IMR-90 (cell line): ENCODE data around the gene BLOC1S5. TPM values are rescaled to one million over a fixed set of nuclear protein-coding genes. Genes with fewer than 3 reads are reported as not detected.

Source experiments
- ATAC-seq: fragments of 200-7000 bp; cut with Tn5 transposase; 2 replicates; pipeline ENCODE4 v1.9.1; 2020; ENCODE audit warnings: low read depth, mild to moderate bottlenecking, moderate library complexity
- BruUV-seq: library from RNA; stranded (reverse); fragments of 400-500 nt; replicated peaks from 2 replicates; lab custom pipeline; 2021; lab: Mats Ljungman, UMichigan
- CTCF ChIA-PET: fragments of 300-600 bp; formaldehyde crosslinking; extraction: SDS; loops from one replicate; lab custom pipeline; 2021; ENCODE audit warnings: antibody characterized with exemption; lab: Yijun Ruan, JAX
- POLR2A ChIA-PET: fragments of 300-600 bp; sonication (Branson Sonifier 250); formaldehyde crosslinking; loops from one replicate; lab custom pipeline; 2022; ENCODE audit warnings: antibody characterized with exemption; ENCODE audit not compliant: unreplicated experiment; lab: Charles Lee
- DNase-seq: peaks from one replicate; pipeline ENCODE4 v3.0.0; 2013
- H2AFZ ChIP-seq: replicated peaks from 2 replicates; pipeline ENCODE3; 2013; ENCODE audit warnings: low read length, mild to moderate bottlenecking; ENCODE audit not compliant: poor library complexity
- H2AK5ac ChIP-seq: 2 replicates; pipeline ENCODE4 v1.6.1; 2013; ENCODE audit warnings: low read depth, low read length, inconsistent platforms
- H2AK9ac ChIP-seq: replicated peaks from 2 replicates; pipeline ENCODE3; 2013; ENCODE audit warnings: mild to moderate bottlenecking, low read depth, low read length, moderate library complexity; ENCODE audit not compliant: poor library complexity
- H2BK120ac ChIP-seq: 2 replicates; pipeline ENCODE4 v1.6.1; 2013; ENCODE audit warnings: low read depth, low read length, inconsistent platforms
- H2BK15ac ChIP-seq: 3 replicates; pipeline ENCODE4 v1.6.1; 2013; ENCODE audit warnings: low read depth, low read length, inconsistent platforms
- H2BK20ac ChIP-seq: 2 replicates; pipeline ENCODE4 v1.6.1; 2013; ENCODE audit warnings: low read depth, mild to moderate bottlenecking, inconsistent platforms, low read length, moderate library complexity
- H2BK5ac ChIP-seq: 2 replicates; pipeline ENCODE4 v1.6.1; 2013; ENCODE audit warnings: mild to moderate bottlenecking, low read depth, low read length, inconsistent platforms; ENCODE audit not compliant: poor library complexity, severe bottlenecking
- H3K14ac ChIP-seq: replicated peaks from 2 replicates; pipeline ENCODE4 v1.6.1; 2013; ENCODE audit warnings: low read depth, low read length, inconsistent platforms
- H3K18ac ChIP-seq: 2 replicates; pipeline ENCODE4 v1.6.1; 2013; ENCODE audit warnings: low read depth, low read length, control low read depth
- H3K23ac ChIP-seq: 2 replicates; pipeline ENCODE4 v1.6.1; 2013; ENCODE audit warnings: low read depth, low read length, inconsistent platforms
- H3K27ac ChIP-seq: 2 replicates; pipeline ENCODE4 v1.5.1; 2013; ENCODE audit warnings: mild to moderate bottlenecking, control low read depth, low read length; ENCODE audit not compliant: insufficient read depth
- H3K27me3 ChIP-seq: 2 replicates; pipeline ENCODE4 v1.6.1; 2013; ENCODE audit warnings: low read length; ENCODE audit not compliant: control insufficient read depth, insufficient read depth
- H3K36me3 ChIP-seq: 2 replicates; pipeline ENCODE4 v1.6.1; 2013; ENCODE audit warnings: low read length, mixed read lengths; ENCODE audit not compliant: control insufficient read depth, insufficient read depth
- H3K4ac ChIP-seq: 2 replicates; pipeline ENCODE4 v1.6.1; 2013; ENCODE audit warnings: low read depth, low read length, inconsistent platforms
- H3K4me1 ChIP-seq: 2 replicates; pipeline ENCODE4 v1.6.1; 2013; ENCODE audit warnings: low read length, mixed read lengths; ENCODE audit not compliant: control insufficient read depth, insufficient read depth
- H3K4me2 ChIP-seq: 2 replicates; pipeline ENCODE4 v1.6.1; 2013; ENCODE audit warnings: low read depth, mild to moderate bottlenecking, control low read depth, low read length, moderate library complexity
- H3K4me3 ChIP-seq: 2 replicates; pipeline ENCODE4 v1.5.1; 2013; ENCODE audit warnings: low read depth, mild to moderate bottlenecking, control low read depth, low read length, moderate library complexity; ENCODE audit not compliant: insufficient read depth
- H3K56ac ChIP-seq: 2 replicates; pipeline ENCODE4 v1.6.1; 2013; ENCODE audit warnings: low read length, inconsistent platforms; ENCODE audit not compliant: insufficient read depth; ENCODE audit errors: extremely low read depth
- H3K79me1 ChIP-seq, 2 experiments: 2 replicates each; pipeline ENCODE4 v1.6.1; 2013; ENCODE audit warnings: low read length in 2 of 2, inconsistent platforms in 1 of 2, low read depth in 1 of 2
- H3K9ac ChIP-seq: 2 replicates; pipeline ENCODE4 v1.6.1; 2013; ENCODE audit warnings: low read depth, low read length, control low read depth
- H3K9me1 ChIP-seq: 2 replicates; pipeline ENCODE4 v1.6.1; 2013; ENCODE audit warnings: low read length, inconsistent platforms; ENCODE audit not compliant: insufficient read depth
- H3K9me3 ChIP-seq: 2 replicates; pipeline ENCODE4 v1.6.1; 2013; ENCODE audit warnings: low read length; ENCODE audit not compliant: control insufficient read depth, insufficient read depth
- H4K20me1 ChIP-seq: 2 replicates; pipeline ENCODE4 v1.6.1; 2013; ENCODE audit warnings: low read length, inconsistent platforms; ENCODE audit not compliant: insufficient read depth
- H4K5ac ChIP-seq: 2 replicates; pipeline ENCODE4 v1.6.1; 2013; ENCODE audit warnings: mild to moderate bottlenecking, low read depth, low read length, control low read depth
- H4K8ac ChIP-seq, 2 experiments: 2 replicates each; pipeline ENCODE4 v1.6.1; 2013; ENCODE audit warnings: low read depth in 2 of 2, low read length in 2 of 2, control low read depth in 1 of 2, inconsistent platforms in 1 of 2
- H4K91ac ChIP-seq: 2 replicates; pipeline ENCODE4 v1.6.1; 2013; ENCODE audit warnings: low read depth, low read length, inconsistent platforms; ENCODE audit not compliant: insufficient read depth
- BHLHE40 ChIP-seq: fragments of 150-350 bp; IDR thresholded peaks from 2 replicates; pipeline ENCODE4 v1.6.1; 2016; ENCODE audit warnings: mild to moderate bottlenecking, low read depth, low read length
- CHD1 ChIP-seq: IDR thresholded peaks from 2 replicates; pipeline ENCODE4 v1.6.1; 2012; ENCODE audit warnings: low read depth, low read length, improper control_type of control experiment
- CTCF ChIP-seq: conservative IDR thresholded peaks from 2 replicates; pipeline ENCODE4 v1.5.1; 2012; ENCODE audit warnings: mild to moderate bottlenecking, low read depth, low read length, improper control_type of control experiment
- FOS ChIP-seq: fragments of 150-350 bp; IDR thresholded peaks from 2 replicates; pipeline ENCODE4 v1.6.1; 2016; ENCODE audit warnings: low read depth, low read length
- MAZ ChIP-seq: IDR thresholded peaks from 2 replicates; pipeline ENCODE4 v1.6.1; 2012; ENCODE audit warnings: low read depth, mild to moderate bottlenecking, low read length, improper control_type of control experiment, moderate library complexity, borderline replicate concordance
- MXI1 ChIP-seq: IDR thresholded peaks from 2 replicates; pipeline ENCODE4 v1.6.1; 2012; ENCODE audit warnings: low read depth, mild to moderate bottlenecking, low read length, moderate library complexity, borderline replicate concordance
- NFE2L2 ChIP-seq: fragments of 150-350 bp; IDR thresholded peaks from 2 replicates; pipeline ENCODE4 v1.6.1; 2016; ENCODE audit warnings: low read depth, mild to moderate bottlenecking, low read length
- RCOR1 ChIP-seq: IDR thresholded peaks from 2 replicates; pipeline ENCODE4 v1.6.1; 2012; ENCODE audit warnings: mild to moderate bottlenecking, low read length, improper control_type of control experiment; ENCODE audit not compliant: insufficient replicate concordance
- RFX5 ChIP-seq: IDR thresholded peaks from 2 replicates; pipeline ENCODE4 v1.8.0; 2012; ENCODE audit warnings: low read depth, mild to moderate bottlenecking, low read length, moderate library complexity
- SMC3 ChIP-seq: fragments of 150-350 bp; IDR thresholded peaks from 2 replicates; pipeline ENCODE4 v1.6.1; 2016; ENCODE audit warnings: low read depth, mild to moderate bottlenecking, antibody characterized with exemption, low read length, moderate library complexity
- WGBS, 2 experiments: methylation state at CpG; one replicate each; pipeline versions ENCODE4 v1.1.5 to v1.1.7; 2013; ENCODE audit warnings: missing lambda C conversion rate in 2 of 2; ENCODE audit not compliant: insufficient read length in 1 of 2; ENCODE audit errors: extremely low coverage in 2 of 2; 5-methylcytosine and 5-hydroxymethylcytosine counted together
- dilution Hi-C: fragments of 300-500 bp; cut with HindIII; formaldehyde crosslinking; loops from one replicate; pipeline ENCODE4 v1.14.3; 2018; ENCODE audit warnings: low sequenced_read_pairs; ENCODE audit not compliant: unreplicated experiment
- in situ Hi-C: fragments of 300-500 bp; cut with MboI; formaldehyde crosslinking; loops from 3 replicates; pipeline ENCODE4 v1.14.3; 2019; ENCODE audit warnings: low sequenced_read_pairs, inconsistent platforms, mixed read lengths
- intact Hi-C: fragments of 100-400 bp; cut with micrococcal nuclease; formaldehyde crosslinking; loops from 2 replicates; pipeline ENCODE4 v1.10.0; 2022
- polyA plus RNA-seq, 3 experiments: library from polyadenylated mRNA; depleted of rRNA; stranded (reverse); fragments of >200 nt; gene quantifications; 2 replicates each; pipeline ENCODE4 v1.2.3, GENCODE V29; 2012; ENCODE audit warnings: low replicate concordance in 1 of 3
- total RNA-seq: library from RNA; depleted of rRNA; stranded (reverse); fragments of >200 nt; gene quantifications from 2 replicates; pipeline ENCODE4 v1.2.3, GENCODE V29; 2012
- TF ChIP-seq, protein P1 (sequence below): fragments of 150-350 bp; IDR thresholded peaks from 2 replicates; pipeline ENCODE4 v1.6.1; 2017; ENCODE audit warnings: mild to moderate bottlenecking, antibody characterized with exemption, low read length, low read depth

The BLOC1S5 gene
- total and polyA plus RNA-seq, 2 of the 4 experiments (the other 2 are of a cell fraction): 4.8 to 17.2 TPM

DNA sequence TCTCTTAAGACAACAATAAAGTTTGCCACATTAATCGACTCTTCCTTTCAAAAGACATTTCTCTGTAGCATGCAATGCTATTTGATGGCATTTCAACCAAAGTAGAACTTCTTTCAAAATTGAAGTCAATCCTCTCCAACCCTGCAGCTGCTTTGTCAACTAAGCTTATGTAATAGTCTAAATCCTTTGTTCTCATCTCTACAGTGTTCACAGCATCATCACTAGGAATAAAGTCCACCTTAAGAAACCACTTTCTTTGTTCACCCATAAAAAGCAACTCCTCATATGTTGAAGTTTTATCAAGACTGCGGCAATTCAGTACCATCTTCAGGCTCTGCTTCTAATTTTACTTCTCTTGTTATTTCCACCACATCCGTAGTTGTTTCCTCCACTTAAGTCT, 11.5 kb upstream of the BLOC1S5 start:
- Histone ChIP-seq H3K23ac (no peak overlapping the region), H3K18ac (no peak overlapping the region), H4K5ac (no peak overlapping the region), H2BK15ac (no peak overlapping the region), H3K14ac (no peak overlapping the region), H2BK120ac (no peak overlapping the region), H4K20me1 (no peaks in the 10 kb centered on the region), H2BK20ac (no peak overlapping the region), H3K4me3 (no peak overlapping the region), H2AK9ac (no peak overlapping the region), H3K27me3 (no peaks in the 10 kb centered on the region), H2BK5ac (no peak overlapping the region), H3K27ac (no peak overlapping the region), H2AFZ (no peak overlapping the region), H4K91ac (no peak overlapping the region), H3K4me1 (peaks cover 4% of the 10 kb centered on the region), H3K4ac (no peak overlapping the region), H4K8ac (no peak overlapping the region), H3K79me1 (peaks cover 11 to 18% of the 10 kb centered on the region in 2 experiments; a peak in 3 of 4 replicates), H3K9me1 (no peaks in the 10 kb centered on the region), H3K9me3 (no peaks in the 10 kb centered on the region), H3K4me2 (no peak overlapping the region), H3K36me3 (no peaks in the 10 kb centered on the region), H3K9ac (no peak overlapping the region), H2AK5ac (no peak overlapping the region), H3K56ac (no peak overlapping the region)
- POLR2A ChIA-PET: no interaction called here
- DNase-seq (no peak), ATAC-seq (no peak)
- CTCF ChIA-PET: no interaction called here
- dilution Hi-C loops (no loop called here), intact Hi-C loops (no loop called here), in situ Hi-C loops (no loop called here)
- no TSS peak for BruUV-seq
- TF ChIP-seq CTCF (no peak), NFE2L2 (no peak), BHLHE40 (no peak), MAZ (no peak), RCOR1 (no peak), RFX5 (no peak), CHD1 (no peak), FOS (no peak), SMC3 (no peak), MXI1 (no peak)
- TF ChIP-seq, protein P1, sequence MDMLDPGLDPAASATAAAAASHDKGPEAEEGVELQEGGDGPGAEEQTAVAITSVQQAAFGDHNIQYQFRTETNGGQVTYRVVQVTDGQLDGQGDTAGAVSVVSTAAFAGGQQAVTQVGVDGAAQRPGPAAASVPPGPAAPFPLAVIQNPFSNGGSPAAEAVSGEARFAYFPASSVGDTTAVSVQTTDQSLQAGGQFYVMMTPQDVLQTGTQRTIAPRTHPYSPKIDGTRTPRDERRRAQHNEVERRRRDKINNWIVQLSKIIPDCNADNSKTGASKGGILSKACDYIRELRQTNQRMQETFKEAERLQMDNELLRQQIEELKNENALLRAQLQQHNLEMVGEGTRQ: no peak
- 100% methylated on average over 1 of the region's 3 CpGs; no CpG with 5 or more reads in 1 of the 2 experiments for WGBS, 2 experiments
